ENCODE data around the gene MPP4. TPM values are rescaled to one million over a fixed set of nuclear protein-coding genes. Genes with fewer than 3 reads are reported as not detected.

MPP4 gene
- total and polyA plus RNA-seq, 2 of the 13 experiments (the other 11 are each of a cell fraction or from before 2014, with no cell fraction given): not detected

DNA sequence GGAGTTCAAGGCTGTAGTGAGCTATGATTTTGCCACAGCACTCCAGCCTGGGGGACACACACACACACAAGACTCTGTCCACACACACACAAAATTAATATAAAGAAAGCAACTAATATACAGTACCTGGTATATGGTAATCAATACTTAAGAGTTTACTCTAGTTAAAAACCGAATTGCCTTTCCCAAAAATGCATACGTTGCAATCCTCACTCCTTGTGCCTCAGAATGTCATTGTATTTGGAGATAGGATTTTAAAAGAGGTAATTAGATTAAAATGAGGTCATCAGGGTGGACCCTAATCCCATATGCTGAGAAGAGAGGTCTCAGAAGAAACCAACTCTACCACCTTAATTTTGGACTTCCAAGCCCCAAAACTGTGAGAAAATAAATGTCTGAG lies 90.9 kb downstream of the MPP4 start:
- Histone ChIP-seq H3K27ac (ENCODE audit: extremely low read length, insufficient read depth, low read length) (no peak overlapping the region), H3K4me3 (replicated peaks in 1 of 3; ENCODE audit: insufficient read depth in 1 of 3, low read depth in 2 of 3, low read length in 3 of 3) (no peak overlapping the region), H3K79me2 (ENCODE audit: insufficient read depth, low read length) (no peaks in the 10 kb centered on the region), H3K9me3 (ENCODE audit: low read length) (no peaks in the 10 kb centered on the region), H3K9ac (ENCODE audit: insufficient read depth, low read depth, low read length) (no peak overlapping the region), H4K20me1 (ENCODE audit: insufficient read depth, low read length) (no peaks in the 10 kb centered on the region), H2AFZ (ENCODE audit: low read length) (no peak overlapping the region), H3K27me3 (ENCODE audit: control insufficient read depth in 1 of 2, insufficient read depth in 2 of 2, low read length in 2 of 2) (no peaks in the 10 kb centered on the region; a peak in 1 of 5 replicates), H3K4me1 (ENCODE audit: insufficient read depth, low read length) (no peaks in the 10 kb centered on the region), H3K36me3 (replicated peaks in 1 of 2; ENCODE audit: control insufficient read depth in 1 of 2, insufficient read depth in 2 of 2, low read length in 2 of 2) (no peaks in the 10 kb centered on the region), H3K4me2 (ENCODE audit: low read depth, low read length) (no peak overlapping the region)
- no TSS peak for BruUV-seq (replicated peaks)
- in situ Hi-C loops (cut with HindIII; ENCODE audit: extremely low pct_ligation_motif_present, low pct_unique_long_range_greater_than_20kb) (no loop called here), intact Hi-C loops (cut with micrococcal nuclease; ENCODE audit: unreplicated experiment) (no loop called here)
- TF ChIP-seq FOXO1 (CRISPR knock-in tag; IDR thresholded peaks at IDR 0.05) (no peak), NFRKB (IDR thresholded peaks at IDR 0.05) (no peak), MAFK (conservative IDR thresholded peaks at IDR 0.05 in 1 of 2, IDR thresholded peaks at IDR 0.05 in 1 of 2; ENCODE audit: low read length in 2 of 2) (peak; percentile 89 to 91), ATF7 (IDR thresholded peaks at IDR 0.05) (peak; percentile 47), ATF7 (CRISPR knock-in tag; IDR thresholded peaks at IDR 0.05) (no peak), NR1H2 (CRISPR knock-in tag; IDR thresholded peaks at IDR 0.05; ENCODE audit: borderline replicate concordance, low read depth) (no peak), HNRNPLL (IDR thresholded peaks at IDR 0.05; ENCODE audit: low read depth, low read length, poor library complexity, severe bottlenecking) (no peak), MAFF (IDR thresholded peaks at IDR 0.05; ENCODE audit: low read depth, low read length) (peak; percentile 86)
- TF ChIP-seq, protein P1, sequence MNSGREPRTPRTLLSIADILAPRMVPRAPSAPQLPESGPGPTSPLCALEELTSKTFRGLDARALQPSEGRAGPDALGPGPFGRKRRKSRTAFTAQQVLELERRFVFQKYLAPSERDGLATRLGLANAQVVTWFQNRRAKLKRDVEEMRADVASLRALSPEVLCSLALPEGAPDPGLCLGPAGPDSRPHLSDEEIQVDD (CRISPR knock-in tag; IDR thresholded peaks at IDR 0.05; ENCODE audit: borderline replicate concordance): no peak
- FAIRE-seq (no peak), ATAC-seq (no peak), DNase-seq (ENCODE audit: low spot score) (no peak)
- CTCF ChIA-PET (ENCODE audit: low intra/inter-chr PET ratio, low total read pairs): no interaction called here
- POLR2A ChIA-PET: no interaction called here
- WGBS (ENCODE audit: low lambda C conversion rate): 10% methylated on average over 2 of the region's 2 CpGs

DNA sequence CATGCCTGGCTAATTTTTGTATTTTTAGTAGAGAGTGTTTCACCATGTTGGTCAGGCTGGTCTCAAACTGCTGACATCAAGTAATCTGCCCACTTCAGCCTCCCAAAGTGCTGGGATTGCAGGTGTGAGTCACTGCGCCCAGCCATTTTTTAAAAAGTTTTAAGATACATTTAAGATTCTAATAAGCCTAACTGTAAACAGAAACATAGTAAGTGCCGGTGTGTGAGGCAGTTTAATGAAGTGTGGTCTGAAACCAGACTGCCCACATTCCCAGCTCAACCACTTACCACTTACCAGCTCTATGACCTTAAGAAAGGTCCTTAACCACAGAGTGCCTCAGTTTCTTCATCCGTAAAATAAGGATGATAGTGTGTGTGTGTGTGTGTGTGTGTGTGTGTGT lies 97.5 kb downstream of the MPP4 start:
- Histone ChIP-seq H4K20me1 (ENCODE audit: insufficient read depth, low read length) (no peaks in the 10 kb centered on the region), H3K36me3 (replicated peaks in 1 of 2; ENCODE audit: control insufficient read depth in 1 of 2, insufficient read depth in 2 of 2, low read length in 2 of 2) (no peaks in the 10 kb centered on the region), H3K4me3 (replicated peaks in 1 of 3; ENCODE audit: insufficient read depth in 1 of 3, low read depth in 2 of 3, low read length in 3 of 3) (no peak overlapping the region), H3K79me2 (ENCODE audit: insufficient read depth, low read length) (no peaks in the 10 kb centered on the region), H3K9ac (ENCODE audit: insufficient read depth, low read depth, low read length) (no peak overlapping the region), H2AFZ (ENCODE audit: low read length) (no peak overlapping the region), H3K4me2 (ENCODE audit: low read depth, low read length) (no peak overlapping the region), H3K4me1 (ENCODE audit: insufficient read depth, low read length) (no peaks in the 10 kb centered on the region), H3K27me3 (ENCODE audit: control insufficient read depth in 1 of 2, insufficient read depth in 2 of 2, low read length in 2 of 2) (peaks cover 0 to 3% of the 10 kb centered on the region in 2 experiments; a peak in 2 of 5 replicates), H3K9me3 (ENCODE audit: low read length) (no peaks in the 10 kb centered on the region), H3K27ac (ENCODE audit: extremely low read length, insufficient read depth, low read length) (no peak overlapping the region)
- TF ChIP-seq MAFK (conservative IDR thresholded peaks at IDR 0.05 in 1 of 2, IDR thresholded peaks at IDR 0.05 in 1 of 2; ENCODE audit: low read length in 2 of 2) (peak in 1 of 2 experiments; percentile 29; a peak in 1 of 4 replicates), KDM3A (CRISPR knock-in tag; IDR thresholded peaks at IDR 0.05; ENCODE audit: low read depth) (no peak)
- 48% methylated on average over 3 of the region's 3 CpGs for WGBS (ENCODE audit: low lambda C conversion rate)
- FAIRE-seq (no peak), ATAC-seq (no peak), DNase-seq (ENCODE audit: low spot score) (no peak)
- ChIA-PET CTCF (ENCODE audit: low intra/inter-chr PET ratio, low total read pairs) (no interaction called here), POLR2A (no interaction called here)
- intact Hi-C loops (cut with micrococcal nuclease; ENCODE audit: unreplicated experiment) (no loop called here), in situ Hi-C loops (cut with HindIII; ENCODE audit: extremely low pct_ligation_motif_present, low pct_unique_long_range_greater_than_20kb) (no loop called here)
- BruUV-seq (replicated peaks): no TSS peak
